Activated T-cell treated with anti-CD3 and anti-CD28 coated beads for 4 hours (primary cell): Measurements from ENCODE around the gene KLHL29.
A peak's percentile ranks its signal among the peaks of the same experiment; 100 is the strongest.

Experiments
- DNase-seq: peaks from one replicate; pipeline ENCODE4 v3.0.0-alpha.2; 2020

KLHL29 gene

DNA sequence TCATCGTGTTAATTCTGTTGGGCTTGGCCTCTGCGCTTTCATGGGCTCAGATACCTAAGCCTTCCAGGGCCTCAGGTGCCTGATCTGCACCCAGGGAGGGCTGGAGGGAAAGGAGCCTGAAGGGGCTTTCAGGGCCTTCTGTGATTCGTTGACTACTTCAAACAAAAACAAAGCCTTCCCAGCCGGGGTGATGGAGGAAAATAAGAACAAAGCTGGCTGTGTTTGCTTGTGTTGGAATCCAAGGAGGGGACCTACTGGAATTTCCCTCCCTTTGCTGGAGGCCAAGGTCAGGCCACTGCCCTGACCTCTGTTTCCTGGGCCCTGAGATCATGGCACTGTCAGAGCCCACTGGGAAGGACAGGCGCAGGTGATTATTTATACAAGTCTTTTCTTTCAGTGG lies 135.3 kb downstream of the KLHL29 start:
- no peak for DNase-seq

DNA sequence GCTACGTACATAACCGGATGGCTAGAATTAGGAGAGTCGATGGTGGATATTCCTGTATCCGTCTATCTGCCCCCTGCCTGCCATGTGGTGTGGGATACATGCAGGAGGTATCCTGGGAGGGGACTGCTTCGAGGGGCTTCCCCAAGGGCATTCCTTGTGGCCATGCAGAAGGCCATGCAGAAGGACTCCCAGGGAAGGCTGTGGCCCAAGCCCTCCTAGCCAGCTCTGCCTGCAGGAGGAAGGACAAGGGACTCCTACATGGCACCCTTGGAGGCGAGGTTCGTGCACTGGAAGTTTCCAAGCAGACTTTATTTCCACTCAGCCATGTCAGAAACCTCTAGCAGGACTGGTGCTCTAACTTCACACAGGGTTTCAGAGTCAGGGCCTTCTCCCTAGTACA lies 136.1 kb downstream of the KLHL29 start:
- no peak for DNase-seq

DNA sequence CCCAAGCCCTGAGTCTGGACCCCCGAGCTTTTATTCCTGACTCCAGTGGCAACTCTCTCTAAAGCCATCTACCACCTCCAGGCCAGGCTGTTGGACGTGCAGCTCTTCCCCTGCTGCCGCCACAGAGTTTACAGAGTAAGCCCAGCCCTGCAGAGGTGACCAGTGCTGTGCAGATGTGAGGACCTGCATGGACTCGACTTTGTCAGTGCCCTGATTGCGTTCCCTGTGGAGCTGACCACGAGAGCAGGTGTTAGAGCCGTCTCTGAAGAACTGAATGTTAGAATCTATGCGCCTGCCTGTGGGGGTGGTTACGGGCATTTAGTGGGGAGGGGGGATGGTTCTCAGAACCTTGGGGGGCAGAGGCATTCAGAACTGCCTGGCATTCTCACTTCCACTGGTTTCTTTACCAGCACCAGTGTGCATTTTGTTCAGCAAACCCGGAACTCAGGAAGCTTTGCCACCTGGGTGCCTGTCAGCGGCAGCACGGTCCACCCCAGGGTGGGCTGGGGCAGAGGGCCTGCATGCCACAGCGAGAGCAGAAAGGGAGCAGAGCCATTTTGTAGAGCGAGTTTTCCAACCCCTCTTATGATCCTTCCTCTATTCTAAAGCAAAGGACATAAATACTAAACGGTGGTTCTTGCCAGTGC lies 137.9 kb downstream of the KLHL29 start:
- DNase-seq: no peak

DNA sequence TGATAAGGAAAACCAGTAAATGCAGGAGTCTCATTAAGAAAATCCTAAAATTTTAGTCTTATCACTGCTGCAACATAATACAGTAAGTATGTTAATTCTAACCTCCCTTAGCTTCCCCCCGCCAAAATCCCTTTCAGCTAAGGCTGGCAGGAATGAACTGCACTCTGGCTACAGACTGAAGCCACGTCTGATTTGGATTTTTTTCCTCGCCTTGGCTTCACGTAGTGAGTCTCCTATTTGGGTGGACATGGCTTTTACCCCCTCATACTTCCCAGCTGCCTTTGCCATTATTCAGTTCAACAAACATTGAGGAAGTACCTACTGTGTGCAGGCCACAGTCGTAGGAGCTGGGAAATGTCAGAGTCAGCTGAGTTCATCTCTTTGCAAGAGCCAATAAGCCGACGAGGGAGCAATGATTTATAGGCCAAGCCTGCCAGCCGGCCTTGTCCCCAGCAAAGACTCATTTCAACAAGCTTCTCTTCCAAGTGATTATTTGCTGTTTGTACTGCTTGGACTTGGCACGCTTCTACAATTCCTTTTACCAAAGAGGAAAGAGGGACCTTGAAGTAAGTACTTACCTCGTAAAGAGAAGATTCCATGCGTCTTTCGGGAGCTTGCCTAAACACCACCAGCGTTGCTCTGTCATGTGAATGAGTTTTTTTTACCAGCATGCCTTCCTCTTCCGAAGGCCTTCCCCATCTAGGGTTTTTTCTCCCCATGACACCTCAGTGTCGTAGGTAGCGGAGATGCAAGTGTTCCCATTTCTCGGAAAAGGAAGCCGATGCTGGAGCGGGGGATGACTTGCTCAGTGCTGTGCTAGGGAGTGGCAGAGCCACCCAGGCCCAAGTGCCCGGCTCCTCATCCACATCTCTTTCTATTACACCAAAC lies 138.6 kb downstream of the KLHL29 start:
- DNase-seq: no peak

DNA sequence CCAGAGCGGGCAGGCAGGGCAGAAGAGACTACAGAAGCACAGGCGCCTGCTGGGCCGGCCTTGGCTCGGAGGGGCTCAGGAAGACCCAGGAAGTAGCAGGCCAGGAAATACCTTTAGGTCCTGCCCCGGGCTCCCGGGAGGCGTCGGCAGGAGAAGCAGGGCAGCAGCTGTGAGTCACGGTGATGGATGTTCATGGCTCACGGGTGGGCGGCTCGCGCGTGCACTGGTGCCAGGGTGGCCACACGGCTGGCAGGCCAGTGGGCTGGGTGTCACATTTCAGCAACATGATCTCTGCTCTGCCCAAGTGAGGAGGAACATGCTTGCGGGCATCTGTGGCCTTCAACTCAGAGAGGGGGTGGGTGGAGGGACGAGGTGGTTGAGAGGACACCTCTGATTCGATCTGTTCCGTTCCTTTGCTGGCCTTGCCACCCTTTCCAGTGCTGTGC lies 139.3 kb downstream of the KLHL29 start:
- DNase-seq: no peak

DNA sequence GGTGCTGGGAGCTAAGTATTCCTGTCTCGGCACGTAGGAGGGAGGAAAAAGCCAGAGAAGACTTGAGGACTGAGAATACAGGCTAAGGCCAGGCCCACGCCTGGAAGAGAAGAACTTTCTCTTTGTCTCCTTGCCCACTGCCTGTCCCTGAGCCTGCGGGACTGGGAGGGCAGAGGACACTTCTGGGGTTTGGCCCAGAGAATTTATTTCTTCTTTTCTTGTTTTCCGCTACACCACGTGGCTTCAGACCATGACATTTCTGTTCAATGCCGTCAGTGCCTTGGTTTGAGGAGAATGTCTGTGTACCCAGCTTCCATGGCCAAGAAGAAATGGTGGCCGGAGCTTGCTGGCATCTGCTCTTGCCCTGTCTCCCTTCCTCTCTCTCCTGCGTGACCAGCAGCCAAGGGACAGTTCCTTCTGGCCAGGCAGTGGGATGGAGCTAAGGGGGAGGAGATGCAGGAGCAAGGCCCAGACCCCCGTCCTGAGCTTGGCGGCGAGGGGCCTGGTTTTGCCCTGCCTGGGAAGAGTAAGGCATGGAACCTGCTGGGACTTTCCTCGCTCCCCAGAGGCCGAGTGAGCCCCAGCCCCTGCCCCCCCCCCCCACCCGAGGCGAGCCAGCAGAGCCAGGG lies 140.3 kb downstream of the KLHL29 start:
- no peak for DNase-seq

DNA sequence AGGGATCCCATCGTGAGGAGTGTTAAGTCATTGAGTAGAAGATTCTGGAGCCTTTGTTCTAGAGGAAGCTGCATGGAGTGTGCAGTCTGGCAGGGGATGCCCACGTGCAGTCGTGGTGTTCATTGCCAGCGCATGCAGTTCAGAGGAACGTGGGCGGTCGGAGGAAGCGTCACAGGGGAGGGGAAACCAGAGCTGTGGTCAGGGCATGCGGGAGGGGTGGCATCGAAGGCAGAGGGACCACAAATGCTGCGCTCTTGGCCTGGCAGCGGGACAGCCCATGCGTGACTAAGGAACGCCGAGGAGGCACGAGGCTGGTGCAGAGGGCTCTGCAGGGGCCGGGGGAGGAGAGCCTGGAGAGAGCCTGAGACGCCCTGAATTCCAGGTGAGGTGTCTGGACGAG lies 141.1 kb downstream of the KLHL29 start:
- peak; percentile 2 for DNase-seq

DNA sequence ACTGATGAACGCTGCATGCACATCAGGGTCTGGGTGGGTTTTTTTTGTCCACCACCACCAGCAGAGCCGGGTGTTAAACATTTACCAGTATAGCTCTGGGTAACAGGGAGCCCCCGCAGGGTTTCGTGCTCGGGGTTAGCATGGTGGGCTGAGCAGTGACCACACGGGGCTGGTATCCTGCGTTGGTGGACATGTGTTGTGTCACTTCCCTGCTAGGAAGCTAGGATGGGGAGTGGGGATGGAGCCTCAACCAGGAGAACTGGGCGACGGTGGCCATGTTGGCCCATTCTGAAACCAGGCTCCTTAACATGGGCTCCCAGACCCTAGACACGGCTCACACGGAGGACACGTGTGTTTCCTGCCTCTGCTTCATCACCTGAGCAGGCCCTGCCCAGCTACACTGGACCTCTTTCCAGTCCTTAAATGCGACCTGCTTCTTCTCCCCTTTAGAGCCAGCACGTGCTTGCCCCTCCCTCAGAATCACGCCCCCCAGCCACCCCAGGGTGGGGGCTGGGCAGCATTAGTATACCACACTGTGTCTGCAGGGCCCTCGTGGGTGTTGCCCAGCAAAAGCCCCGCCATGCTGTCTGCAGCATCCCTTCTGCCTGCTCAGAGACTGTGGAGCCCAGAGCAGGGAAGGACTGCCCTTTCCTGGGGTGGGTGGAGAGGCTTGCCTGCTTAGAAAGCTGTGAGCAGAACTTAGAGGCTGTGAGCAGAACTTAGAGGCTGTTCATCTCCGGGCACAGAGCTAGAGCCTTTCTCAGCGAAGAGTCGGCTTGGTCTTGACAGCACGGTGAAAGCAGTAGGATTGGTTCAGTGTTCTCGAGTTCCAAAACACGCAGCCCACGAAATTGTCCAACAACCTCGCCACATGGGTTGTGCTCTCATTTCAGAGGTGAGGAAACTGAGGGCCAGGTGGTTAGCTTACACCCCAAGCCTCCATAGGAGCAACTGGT lies 142.1 kb downstream of the KLHL29 start:
- no peak for DNase-seq

DNA sequence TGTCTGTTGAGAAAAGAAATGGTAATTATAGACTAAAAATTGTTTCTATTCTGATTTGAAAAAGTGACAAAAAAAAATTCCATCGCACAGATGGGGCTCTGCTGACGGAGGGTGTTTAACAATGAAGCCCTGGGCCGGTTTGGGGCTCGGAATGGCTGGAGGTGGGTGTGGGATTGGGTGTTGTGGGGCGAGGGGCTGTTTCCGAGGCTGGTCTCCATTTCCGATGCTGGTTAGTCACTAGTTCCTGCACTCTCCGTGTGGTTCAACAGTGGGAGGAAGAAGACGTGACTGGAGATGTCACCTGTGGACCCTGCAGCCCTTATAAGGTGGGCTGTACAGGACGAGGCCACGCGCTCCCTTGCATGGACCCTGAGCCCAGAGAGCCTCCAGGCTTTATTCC lies 143.2 kb downstream of the KLHL29 start:
- no peak for DNase-seq

DNA sequence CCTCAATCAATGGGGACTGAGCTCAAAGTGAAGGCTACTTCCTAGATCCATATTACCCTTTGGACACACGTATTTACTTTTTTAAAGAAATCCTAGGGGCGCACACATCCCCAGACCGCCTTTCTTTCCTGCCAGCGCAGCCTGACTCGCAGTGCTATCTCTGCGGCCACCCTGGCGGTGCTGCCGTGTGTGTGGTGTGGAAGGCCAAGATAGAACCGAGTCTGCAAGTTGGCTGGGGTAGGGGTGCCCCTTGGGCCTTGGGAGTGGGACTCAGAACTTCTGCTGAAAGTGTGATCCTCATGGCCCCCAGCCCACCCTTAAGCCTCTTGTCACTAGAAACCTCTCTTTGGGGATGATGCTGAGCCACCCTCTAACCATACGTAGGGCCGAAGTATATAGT lies 143.7 kb downstream of the KLHL29 start:
- DNase-seq: no peak

DNA sequence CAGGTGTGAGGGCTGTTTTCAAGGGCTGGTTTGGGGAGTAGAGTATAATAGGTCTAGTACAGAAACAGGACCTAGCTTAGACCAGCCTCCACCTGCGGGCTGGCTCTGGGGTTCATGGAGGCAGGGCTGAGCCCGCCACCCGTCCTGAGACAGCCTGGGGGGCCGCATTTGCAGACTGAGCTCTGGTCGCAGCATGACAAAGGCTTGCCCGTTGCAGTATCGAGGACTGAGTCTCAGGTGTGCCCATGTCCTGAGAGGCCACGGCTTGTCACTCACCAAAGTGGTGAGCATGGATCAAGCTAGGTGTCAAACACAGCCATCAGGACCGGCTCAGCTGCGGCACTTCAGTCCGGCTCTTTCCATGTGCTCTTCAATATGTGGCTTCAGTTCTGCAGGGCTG lies 144.7 kb downstream of the KLHL29 start:
- no peak for DNase-seq

DNA sequence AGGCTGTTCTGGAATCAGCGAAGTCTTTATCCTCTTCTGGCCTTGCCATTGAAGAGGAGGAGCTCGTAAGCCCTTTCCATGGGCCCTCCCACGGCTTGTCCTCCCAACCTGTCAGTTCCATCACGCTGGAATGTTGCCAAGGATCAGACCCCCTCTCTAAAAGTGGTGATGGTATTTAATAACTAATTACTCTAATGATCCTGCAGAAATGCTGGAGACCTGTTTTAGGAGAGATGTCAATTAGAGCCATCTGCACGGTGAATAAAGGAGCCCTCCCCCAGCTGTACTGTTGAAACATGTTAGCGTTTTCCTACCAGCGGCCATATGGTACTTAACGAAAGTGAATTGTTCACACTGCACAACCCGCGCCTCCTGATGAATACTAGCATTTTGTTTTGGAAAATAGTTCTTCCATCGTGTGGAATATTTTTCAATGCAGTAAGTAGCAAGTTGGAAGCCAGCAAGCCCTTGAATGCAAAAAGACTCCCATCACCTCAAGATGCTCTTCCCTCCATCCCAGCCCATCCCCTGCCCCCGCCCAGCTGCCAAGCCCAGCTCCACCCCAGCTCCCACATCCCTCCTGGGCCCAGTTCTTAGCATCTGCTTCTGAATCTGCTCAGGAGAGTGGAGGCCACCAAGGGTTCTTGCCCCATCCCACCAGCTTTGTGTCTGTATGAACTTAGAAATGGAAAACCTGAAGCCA lies 145.4 kb downstream of the KLHL29 start:
- no peak for DNase-seq

DNA sequence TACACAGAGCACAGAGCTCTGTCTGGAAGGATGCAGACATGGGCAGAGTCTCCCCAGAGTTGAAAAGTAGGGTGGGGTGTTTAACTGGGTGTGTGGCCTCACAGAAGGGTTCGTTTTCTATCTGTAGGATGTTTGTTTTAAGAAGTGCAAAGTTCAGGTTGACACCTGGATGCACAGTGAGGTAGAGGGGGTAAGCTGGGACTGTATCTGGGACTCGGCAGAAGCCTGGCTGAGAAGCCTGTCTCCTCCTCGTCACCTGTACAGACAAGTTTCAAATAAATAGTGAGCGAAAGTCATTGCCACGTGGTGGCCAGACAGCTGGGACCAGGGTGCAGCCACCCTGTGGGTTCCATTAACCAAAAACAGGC lies 145.9 kb downstream of the KLHL29 start:
- no peak for DNase-seq

DNA sequence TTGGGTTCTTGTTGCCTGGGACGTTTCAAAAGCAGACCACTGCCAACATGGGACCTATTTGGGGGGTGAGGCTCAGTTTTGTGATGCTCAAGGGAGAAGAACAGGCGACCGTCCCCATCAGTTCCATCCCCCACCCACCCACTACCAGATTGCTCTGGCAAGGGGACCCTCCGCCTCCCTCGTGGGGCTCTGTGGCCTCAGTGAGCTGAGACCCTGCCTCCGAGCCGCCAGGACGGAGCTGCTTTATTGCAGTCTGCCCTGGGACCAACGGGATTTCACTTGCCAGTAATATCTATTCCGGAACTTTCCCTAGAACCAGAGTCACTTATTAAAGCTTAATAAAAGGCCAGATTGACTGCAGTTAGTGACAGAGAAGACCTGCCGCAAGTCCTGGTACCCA lies 146.3 kb downstream of the KLHL29 start:
- no peak for DNase-seq

DNA sequence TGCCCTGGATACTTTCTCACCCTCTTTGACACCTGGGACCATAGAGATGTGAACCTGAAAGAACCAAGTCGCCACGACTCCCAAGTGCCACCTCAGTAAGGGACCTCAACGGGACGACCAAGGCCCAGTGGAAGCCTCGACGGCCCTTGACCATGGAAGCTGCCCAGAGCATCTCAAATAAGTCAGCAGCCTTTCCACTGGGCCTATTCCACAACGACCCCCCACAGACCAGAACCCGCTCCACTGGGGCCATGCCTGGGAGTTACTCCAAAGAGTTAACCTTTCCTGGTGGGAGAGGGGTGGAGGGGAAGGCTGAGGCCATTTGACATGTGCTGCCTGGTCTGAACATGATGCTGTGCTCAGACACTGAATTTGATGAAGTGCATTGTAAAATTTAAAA lies 146.9 kb downstream of the KLHL29 start:
- DNase-seq: no peak

DNA sequence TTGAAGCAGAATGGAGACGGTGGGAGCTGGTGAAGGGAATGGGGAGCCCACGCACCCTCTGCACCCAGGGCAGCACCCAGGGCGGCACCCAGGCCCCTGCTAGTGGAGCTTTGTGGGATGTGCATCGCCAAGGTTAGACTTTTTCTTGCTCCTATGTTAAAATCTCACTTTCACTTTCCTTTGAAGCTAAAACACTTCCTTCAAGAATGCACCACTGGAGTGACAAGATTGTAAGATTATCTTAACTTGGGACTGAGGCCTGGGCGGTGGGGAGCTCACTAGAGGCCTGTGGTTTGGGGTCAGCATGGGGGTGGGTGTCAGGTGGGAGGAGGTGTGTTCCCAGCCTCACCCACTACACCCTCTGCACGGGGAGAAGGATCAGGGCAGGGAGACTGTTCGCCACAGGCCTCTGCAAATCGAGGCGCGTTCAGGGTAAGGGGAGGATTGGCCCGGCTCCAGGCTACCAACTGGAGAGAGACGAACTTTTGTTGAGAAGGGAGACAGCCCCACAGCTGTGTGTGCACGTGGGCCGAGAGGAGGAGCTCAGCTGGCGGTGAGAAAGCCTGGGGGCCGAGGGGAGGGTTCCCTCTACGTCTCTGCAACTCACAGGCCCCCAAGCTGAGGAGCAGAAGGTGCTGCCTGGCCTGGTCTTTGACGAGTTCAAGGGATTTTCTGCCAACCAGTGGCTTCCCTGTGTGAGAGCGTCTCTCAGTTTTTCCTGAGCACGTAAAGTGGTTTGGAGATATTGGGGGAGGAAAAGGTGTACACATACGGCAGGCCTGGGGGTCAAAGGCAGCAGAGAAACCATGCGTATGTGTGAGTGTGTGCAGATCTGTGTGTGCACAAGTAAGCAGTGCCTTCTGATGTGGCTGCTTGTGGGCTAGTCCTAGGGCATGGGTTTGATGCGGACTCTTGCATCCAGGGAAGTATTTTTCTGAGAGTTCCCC lies 147.7 kb downstream of the KLHL29 start:
- peak; percentile 11 for DNase-seq

DNA sequence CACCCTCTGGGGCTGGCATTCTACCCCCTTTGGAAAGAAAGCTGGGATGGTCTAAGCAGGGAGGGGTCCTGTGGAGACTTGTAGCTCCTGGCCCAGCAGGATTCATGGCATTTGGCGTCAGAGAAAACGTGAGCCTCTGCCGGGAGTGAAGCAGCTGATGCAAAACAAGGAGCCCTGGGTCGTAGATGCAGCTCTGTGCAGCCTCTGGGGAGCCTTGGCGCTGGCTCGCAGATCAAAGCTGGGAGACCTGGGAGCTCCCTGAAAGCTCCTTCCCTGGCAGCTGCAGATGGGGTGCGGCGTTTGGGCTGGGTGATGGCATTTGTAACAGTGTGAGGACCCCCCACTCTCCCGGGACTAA lies 148.3 kb downstream of the KLHL29 start:
- no peak for DNase-seq

DNA sequence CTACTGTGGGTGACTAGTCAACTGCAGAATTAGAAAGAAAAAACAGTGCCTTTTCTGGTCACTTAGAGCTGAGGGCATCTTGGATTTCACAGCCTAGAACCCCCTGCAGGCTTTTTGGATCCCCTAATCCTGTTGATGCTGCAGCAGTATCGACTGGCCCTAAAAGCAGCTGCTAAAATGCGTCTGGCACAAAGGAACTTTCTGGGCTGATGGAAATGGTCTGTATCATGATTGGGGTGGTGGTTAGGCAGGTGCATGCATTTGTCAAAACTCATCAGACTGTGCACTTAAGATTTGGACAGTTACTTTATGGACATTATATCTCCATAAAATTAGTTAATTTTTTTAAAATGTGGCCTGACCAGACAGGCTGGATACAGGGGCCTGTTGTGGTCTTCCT lies 149.8 kb downstream of the KLHL29 start:
- DNase-seq: no peak

DNA sequence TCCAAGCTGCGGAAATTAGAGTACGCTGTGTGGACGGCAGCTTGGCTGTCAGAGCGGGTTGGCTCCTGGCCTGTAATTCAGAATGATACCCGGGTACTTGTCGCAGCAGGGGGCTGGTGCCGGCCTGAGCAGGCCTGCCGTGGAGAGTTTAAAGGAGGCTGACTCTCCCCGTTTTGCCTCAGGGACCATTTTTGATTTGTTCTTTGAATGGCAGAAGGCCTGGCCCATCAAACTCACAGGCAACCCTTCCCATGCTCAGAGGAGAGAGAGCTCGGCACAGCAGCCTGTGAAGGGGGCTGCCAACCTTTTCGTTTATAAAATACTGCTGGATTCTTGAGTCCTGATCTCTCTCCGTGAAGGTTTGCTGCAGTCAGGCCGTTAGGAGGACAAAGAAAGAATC lies 151.3 kb downstream of the KLHL29 start:
- DNase-seq: no peak

DNA sequence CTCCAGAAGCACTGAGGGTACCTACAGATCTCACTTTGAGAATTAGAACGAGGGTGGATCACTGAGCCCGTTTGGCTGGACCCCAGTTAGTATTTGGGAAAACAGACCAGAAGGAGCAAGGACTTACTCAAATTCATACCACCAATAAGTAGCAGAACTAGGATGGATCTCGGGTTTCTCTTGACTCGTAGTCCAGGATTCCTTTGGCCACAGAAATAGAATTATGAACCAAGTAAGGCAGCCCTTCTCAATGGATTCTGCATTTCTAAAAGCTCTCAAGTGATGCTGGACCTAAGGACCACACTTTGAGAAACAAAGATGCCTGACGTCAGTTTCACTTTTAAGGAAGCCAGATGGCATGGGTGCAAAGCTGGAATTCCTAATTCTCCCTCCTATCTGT lies 153.0 kb downstream of the KLHL29 start:
- DNase-seq: no peak

DNA sequence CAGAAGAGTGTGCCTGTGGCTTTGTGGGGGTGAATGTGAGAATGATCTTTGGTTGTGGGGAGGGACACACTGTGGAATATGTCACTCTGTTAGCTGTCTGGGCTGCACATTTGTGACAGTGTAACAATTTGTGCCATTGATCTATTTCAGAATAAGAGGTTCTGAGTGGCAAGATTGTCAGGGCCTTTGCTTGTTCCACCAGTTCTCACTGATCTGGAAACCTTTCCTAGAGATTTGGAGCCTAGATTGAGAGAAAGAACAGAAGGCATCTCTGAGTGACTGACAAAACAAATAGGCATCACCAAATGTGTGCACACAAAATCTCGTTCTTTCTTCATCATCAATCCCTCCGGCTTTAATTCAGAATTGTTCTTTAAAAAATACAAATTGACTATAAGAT lies 153.6 kb downstream of the KLHL29 start:
- DNase-seq: no peak
